ENCODE results near the gene KCNN2.

KCNN2 gene

GRCh38 chr5:114346181-114346580 is 15.7 kb upstream of the KCNN2 start:
- TF ChIP-seq CTCF (IDR thresholded peaks at IDR 0.05) = no peak

DNA sequence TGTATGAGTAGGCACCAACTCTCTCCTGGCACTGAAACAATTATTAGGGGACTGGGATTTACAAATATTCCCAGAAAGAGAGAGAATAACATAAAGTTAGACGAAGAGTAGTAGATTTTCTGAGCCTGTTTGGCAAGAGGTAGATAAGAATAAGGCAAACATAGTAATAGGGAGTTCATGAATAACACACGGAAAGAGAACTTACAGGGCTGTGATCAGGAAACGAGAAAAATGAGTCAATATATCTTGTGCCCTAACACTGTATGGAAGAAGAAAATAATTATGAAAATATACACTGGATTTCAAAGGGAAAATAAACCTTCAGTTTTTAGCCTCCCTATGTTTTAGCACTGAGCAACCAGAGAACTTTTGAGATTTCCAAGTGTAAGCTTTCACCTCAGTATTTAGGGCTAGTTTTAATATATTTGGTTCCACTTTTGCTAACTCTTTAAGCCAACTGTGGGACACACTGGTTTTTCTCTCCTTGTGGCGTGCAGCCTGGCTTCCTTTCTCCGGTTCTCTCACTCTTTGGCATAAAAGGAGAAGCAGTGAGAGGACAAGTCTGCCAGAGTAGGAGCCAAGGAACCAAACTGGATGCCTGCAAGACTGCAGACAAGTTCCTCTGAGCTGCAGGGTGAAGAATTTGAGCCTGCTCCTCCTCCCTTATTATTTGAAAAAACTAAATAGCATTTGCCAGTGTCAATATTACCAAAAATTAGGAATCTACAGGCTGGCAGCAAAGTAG is 6.6 kb upstream of the KCNN2 start:
- TF ChIP-seq CTCF (IDR thresholded peaks at IDR 0.05) = no peak

DNA sequence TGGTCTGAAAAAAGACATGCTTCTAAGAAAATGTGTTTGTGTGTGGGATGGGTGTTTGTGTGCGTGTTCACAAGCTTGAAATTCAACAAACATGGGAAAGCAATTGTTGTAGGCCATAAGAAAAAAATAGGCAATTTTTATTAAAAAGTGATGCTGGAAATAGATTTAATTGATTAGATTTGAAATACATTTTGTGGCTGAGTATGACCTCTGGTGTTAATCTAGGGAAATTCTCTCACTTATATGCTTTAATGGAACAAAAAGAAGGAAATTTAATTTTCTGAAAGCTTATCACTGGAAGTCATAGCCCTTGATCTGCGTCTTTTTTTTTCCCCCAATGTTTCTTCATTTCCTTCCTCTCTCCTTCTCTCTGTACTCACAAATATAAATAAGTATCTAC is 3.5 kb upstream of the KCNN2 start:
- TF ChIP-seq CTCF (IDR thresholded peaks at IDR 0.05) = peak; percentile 42; the same call in 1 of the 2 replicates

DNA sequence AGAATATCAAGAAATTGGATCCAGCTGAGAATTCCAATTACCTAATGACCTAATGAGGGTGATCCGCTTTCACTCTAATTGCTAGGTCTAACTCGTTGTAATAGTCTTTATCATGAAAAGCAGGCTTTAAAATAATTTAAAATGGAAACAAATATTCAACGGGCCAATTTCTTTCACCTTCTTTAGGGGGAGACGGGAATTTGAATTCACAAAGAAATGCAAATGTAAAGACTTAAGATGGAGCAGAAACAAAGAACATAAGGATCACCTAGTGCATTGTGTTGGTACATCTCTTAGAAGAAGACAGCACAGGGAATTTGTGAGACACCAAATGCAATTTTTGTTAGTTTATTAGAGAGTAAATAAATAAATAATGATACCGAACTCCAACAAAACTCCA is 1.5 kb upstream of the KCNN2 start:
- TF ChIP-seq CTCF (IDR thresholded peaks at IDR 0.05) = no peak

DNA sequence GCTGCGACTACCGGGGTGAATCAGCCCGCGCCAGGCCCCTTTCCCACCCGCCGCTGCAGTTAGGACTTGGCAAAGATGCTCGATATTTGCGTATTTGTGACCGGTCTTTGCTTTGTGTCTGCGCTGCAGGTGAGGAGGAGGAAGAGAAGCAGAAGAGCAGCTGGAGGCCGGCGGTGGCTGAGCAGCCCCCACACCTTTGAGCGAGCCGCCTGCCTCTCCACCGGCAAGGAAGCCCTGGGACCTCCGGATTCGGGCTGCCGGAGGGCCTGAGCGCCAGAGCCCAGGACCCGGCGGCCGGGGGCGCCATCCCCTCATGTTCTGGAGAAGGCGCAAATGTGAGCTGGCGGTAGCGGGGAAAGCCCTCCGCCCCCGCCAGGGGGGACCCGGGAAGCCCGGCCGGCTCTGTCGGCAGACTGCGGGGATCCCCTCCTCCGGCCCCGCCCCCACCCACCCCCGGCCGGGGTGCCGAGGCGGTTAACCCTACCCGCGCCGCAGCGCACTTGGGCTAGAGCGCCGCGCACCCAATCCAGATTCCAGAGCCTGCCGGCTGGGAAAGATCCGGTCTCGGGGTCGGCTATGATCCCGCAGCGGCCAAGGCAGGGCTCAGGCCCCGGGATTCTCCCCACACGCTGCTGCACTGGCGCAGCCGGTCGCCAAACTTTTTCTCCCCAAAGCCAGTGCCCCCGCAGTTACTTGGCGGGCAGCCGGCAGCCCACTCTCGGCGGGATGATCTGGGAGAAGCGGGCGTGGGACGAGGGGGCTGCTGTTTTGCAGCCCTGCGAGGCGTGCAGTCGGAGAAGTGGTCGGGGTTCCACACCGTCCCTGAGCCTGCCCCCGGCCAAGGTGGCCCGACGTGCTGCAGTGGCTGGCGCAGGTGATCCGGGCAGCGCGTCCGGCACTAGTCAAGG is 800 bp upstream of the KCNN2 start:
- peak; percentile 47; the same call in 1 of the 2 replicates for TF ChIP-seq CTCF (IDR thresholded peaks at IDR 0.05)

- 0 out of 2 replicates have a peak, but pooled peaks have one; percentile 19 for TF ChIP-seq CTCF (IDR thresholded peaks at IDR 0.05)
These were observed 517 bp downstream of the KCNN2 start for GRCh38 chr5:114362197-114362976.
